Memory B cell (primary cell): Measurements from ENCODE around the gene GNG8.

Source experiments
- ATAC-seq: fragments of 150-1000 bp; cut with Tn5 transposase; 2 replicates; pipeline ENCODE4 v1.10.0; 2021; ENCODE audit warnings: low read depth, mild to moderate bottlenecking, moderate library complexity
- DNase-seq, 2 donors: peaks; one replicate each; pipeline ENCODE4 v3.0.0; 2022; ENCODE audit warnings: low spot score in 2 of 2
- H3K27ac Mint-ChIP-seq: one replicate; pipeline ENCODE4 v1.8.0; 2022; ENCODE audit warnings: mild to moderate bottlenecking, moderate library complexity, mixed read lengths
- H3K27me3 Mint-ChIP-seq: one replicate; pipeline ENCODE4 v1.8.0; 2022; ENCODE audit warnings: mixed read lengths
- H3K36me3 Mint-ChIP-seq: one replicate; pipeline ENCODE4 v1.8.0; 2022; ENCODE audit warnings: mild to moderate bottlenecking, mixed read lengths
- H3K4me1 Mint-ChIP-seq: one replicate; pipeline ENCODE4 v1.8.0; 2022; ENCODE audit warnings: mixed read lengths
- H3K4me3 Mint-ChIP-seq: one replicate; pipeline ENCODE4 v1.8.0; 2022; ENCODE audit warnings: mild to moderate bottlenecking, moderate library complexity, mixed read lengths
- H3K9me3 Mint-ChIP-seq: one replicate; pipeline ENCODE4 v1.8.0; 2022; ENCODE audit warnings: mixed read lengths

Gene GNG8

DNA sequence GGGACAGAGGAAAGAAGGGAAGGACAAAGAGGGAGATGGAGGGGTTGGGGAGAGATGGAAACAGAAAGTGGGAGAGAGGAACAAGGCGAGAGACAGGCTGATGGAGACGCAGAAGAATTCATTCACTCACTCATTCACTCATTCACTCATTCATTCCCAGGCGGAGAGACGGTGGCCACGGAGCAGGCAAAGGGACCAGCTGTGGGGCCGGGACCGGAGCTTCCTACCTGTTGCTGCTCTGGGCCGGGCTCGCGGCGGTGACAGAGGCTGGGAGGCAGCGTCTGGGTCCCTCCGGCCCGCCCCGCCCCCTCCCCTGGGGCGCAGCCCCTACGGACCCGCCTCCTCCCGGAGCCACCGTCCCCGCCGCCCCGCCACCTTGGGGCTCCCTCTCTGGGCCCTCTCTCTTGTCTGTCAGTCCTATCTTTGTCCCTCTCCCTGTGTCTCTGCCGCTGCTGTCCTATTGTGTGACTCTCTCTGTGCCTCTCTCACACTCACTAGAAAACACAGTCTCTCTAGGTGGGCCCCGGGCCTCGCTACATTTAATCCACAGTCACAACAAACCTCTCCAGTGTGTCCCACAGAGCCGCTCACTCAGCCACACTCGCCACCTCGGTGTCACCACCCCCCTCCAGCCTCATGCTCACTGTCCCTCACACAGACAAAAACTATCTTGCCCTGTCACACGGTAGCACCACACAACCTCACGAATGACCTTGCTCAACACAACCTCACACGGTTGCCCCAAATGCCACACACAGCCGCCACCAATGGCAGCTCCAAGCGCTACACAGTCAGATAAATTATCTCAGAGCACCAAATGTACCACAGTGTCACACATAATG lies at the start of gene GNG8:
Gene GNG8, minus strand, starts transcription at position 283 of the 842 bp plus-strand sequence. CDS start 1,520 bp downstream, outside the sequence.
- no peak for DNase-seq

DNA sequence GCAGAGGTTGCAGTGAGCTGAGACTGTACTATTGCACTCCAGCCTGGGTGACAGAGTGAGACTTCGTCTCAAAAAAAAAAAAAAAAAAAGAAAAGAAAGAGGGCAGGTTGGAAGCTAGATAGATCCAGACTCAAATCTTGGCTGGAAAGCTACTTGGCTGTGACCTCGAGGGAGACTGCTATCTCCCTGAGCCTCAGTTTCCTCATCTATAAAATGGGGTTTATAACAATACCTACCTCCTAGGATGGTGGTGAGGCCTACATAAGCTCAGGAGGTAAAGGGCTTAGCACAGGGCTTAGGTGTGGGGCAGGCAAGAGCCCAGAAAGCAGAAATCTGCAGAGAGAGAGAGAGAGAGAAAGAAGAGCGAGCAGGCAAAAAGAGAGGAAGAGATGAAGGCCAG lies 49.2 kb upstream of the GNG8 start:
- Mint-ChIP-seq H3K36me3 (peaks cover 19% of the 10 kb centered on the region), H3K9me3 (no peaks in the 10 kb centered on the region), H3K27ac (no peak overlapping the region), H3K4me3 (no peak overlapping the region), H3K4me1 (peaks cover 2% of the 10 kb centered on the region), H3K27me3 (no peaks in the 10 kb centered on the region)
- no peak for ATAC-seq
- DNase-seq: no peak

More for the DNA sequence above, at the start of gene GNG8:
- Mint-ChIP-seq H3K27ac (no peak within 1 kb of the TSS), H3K36me3 (no peaks in the 10 kb centered on the region), H3K4me1 (peaks cover 25% of the 10 kb centered on the region), H3K4me3 (peak within 1 kb of the TSS; percentile 79), H3K9me3 (no peaks in the 10 kb centered on the region), H3K27me3 (peaks cover 9% of the 10 kb centered on the region)
- peak; percentile 6 for ATAC-seq

DNA sequence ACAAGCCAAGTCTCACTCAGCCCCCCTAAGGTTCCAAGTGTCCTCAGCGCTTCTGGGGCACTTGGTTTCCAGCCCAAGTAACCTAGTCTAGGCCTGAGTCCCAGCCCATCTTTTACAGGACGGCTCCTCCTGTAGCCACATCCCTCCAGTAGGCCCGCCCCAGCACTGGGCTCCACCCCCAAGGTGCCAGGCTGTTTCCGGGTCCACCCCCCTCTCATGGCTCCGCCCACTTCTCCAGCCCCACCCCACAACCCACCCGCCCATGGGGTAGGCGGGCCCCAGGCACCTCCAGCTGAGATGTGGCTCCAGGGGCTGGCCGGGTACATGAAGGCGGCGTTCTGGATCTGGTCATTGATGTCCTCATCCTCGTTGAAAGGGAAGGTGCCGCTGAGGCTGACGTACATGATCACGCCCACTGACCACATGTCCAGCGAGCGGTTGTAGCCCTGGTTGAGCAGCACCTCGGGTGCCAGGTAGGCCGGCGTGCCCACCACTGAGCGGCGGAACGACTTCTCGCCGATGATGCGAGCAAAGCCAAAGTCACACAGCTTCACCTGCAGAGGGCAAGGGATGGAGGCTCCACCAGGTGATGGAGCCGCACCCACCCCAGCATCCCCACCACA lies 42.2 kb upstream of the GNG8 start:
- Mint-ChIP-seq H3K27ac (peak overlapping the region; percentile 38), H3K27me3 (no peaks in the 10 kb centered on the region), H3K9me3 (no peaks in the 10 kb centered on the region), H3K4me3 (no peak overlapping the region), H3K4me1 (peaks cover 15% of the 10 kb centered on the region), H3K36me3 (peaks cover 37% of the 10 kb centered on the region)
- ATAC-seq: peak; percentile 95
- DNase-seq: peak; percentile 53 to 56

DNA sequence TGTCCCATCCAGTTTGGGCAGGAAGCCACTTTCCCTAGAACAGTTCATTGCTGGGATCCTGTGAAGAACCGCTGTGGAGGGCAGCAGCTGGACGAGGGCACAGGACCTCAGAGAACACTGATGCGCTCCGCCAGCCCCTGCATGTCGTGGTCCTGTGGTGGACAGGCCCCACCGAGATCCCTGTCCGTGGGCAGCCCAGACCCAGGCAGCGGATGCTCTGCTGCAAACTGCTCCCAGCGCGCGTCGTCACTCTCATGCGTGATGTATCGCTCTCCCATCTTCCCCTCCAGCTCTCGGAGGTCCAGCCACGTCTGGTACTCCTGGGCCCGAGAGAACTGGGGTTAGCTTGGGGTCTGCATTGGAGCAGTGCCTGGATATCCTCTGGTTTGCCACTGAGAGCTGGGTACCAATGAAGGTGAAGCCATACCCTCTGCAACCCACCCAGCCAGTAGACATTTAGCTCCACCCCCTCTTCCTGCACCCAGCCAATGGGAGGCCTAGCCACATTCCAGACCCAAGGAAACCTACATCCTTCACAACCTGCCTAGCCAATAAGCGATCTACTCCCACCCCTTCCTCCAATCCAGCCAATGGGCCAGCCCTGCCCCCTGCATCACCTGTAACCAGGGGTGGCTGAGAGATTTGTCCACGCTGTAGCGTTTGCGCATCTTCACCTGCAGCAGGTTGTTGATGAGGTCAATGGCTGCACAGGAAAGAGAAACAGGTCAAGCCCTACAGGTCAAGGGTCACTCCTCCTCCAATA lies 38.6 kb upstream of the GNG8 start:
- H3K4me3 Mint-ChIP-seq: no peak overlapping the region
- ATAC-seq (no peak), DNase-seq (no peak)
- peaks cover 12% of the 10 kb centered on the region for H3K4me1 Mint-ChIP-seq
- no peak overlapping the region for H3K27ac Mint-ChIP-seq
- no peaks in the 10 kb centered on the region for H3K27me3 Mint-ChIP-seq
- H3K9me3 Mint-ChIP-seq: no peaks in the 10 kb centered on the region
- H3K36me3 Mint-ChIP-seq: peaks cover 32% of the 10 kb centered on the region

DNA sequence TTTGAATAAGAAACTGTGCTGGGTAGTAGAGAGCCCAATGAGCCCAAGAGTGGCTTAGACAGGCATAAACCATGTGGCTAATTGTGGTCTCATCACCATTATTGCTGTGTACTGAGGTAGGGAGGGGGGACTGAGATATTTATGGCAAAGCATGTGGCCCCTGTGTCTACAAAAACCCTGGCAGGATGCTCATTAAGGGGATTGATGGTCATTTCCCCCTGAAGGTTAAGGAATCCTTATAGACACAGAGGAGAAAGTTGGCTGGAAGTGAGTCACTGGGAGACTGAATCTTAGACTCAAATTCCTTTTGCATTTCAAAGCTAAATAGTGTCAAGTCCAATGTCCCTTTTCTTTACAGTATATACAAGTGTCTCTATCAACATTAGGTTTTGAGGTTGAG lies 34.8 kb upstream of the GNG8 start:
- Mint-ChIP-seq H3K27me3 (no peaks in the 10 kb centered on the region), H3K9me3 (no peaks in the 10 kb centered on the region), H3K36me3 (peaks cover 15% of the 10 kb centered on the region), H3K27ac (peak overlapping the region; percentile 53), H3K4me1 (peaks cover 6% of the 10 kb centered on the region), H3K4me3 (no peak overlapping the region)
- DNase-seq (no peak), ATAC-seq (no peak)

DNA sequence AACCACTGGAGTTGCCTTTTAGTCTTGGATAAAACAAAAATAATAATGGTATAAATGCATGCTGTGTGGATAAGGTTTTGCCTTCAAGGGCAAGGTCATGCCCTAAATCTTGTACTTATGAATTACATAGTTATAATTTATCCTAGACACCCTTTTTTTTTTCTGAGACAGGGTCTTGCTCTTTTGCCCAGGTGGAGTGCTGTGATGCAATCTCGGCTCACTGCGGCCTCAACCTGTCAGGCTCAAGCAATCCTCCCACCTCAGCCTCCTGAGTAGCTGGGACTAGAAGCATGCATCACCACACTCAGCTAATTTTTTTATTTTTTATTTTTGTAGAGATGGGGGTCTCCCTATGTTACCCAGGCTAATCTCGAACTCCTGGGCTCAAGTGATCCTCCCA lies 32.7 kb upstream of the GNG8 start:
- Mint-ChIP-seq H3K27ac (no peak overlapping the region), H3K4me3 (no peak overlapping the region), H3K36me3 (peaks cover 7% of the 10 kb centered on the region), H3K4me1 (no peaks in the 10 kb centered on the region), H3K9me3 (no peaks in the 10 kb centered on the region), H3K27me3 (no peaks in the 10 kb centered on the region)
- DNase-seq (no peak), ATAC-seq (no peak)

DNA sequence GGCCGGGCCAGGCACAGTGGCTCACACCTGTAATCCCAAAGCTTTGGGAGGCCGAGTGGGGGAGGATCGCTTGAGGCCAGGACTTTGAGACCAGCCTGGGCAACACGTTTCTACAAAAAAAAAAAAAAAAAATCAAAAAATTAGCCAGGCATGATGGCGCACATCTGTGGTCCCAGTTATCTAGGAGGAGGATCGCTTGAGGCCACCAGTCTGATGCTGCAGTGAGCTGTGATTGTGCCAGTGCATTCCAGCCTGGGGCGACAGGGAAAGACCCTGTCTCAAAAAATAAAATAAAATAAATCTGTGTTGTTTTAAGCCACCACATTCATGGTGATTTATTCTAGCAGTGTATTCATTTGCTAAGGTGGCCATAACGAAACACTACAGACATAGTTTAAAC lies 29.1 kb upstream of the GNG8 start:
- peaks cover 4% of the 10 kb centered on the region for H3K4me1 Mint-ChIP-seq
- no peaks in the 10 kb centered on the region for H3K9me3 Mint-ChIP-seq
- no peak overlapping the region for H3K27ac Mint-ChIP-seq
- peaks cover 5% of the 10 kb centered on the region for H3K27me3 Mint-ChIP-seq
- ATAC-seq: no peak
- DNase-seq: no peak
- H3K36me3 Mint-ChIP-seq: peaks cover under 1% of the 10 kb centered on the region
- H3K4me3 Mint-ChIP-seq: no peak overlapping the region

DNA sequence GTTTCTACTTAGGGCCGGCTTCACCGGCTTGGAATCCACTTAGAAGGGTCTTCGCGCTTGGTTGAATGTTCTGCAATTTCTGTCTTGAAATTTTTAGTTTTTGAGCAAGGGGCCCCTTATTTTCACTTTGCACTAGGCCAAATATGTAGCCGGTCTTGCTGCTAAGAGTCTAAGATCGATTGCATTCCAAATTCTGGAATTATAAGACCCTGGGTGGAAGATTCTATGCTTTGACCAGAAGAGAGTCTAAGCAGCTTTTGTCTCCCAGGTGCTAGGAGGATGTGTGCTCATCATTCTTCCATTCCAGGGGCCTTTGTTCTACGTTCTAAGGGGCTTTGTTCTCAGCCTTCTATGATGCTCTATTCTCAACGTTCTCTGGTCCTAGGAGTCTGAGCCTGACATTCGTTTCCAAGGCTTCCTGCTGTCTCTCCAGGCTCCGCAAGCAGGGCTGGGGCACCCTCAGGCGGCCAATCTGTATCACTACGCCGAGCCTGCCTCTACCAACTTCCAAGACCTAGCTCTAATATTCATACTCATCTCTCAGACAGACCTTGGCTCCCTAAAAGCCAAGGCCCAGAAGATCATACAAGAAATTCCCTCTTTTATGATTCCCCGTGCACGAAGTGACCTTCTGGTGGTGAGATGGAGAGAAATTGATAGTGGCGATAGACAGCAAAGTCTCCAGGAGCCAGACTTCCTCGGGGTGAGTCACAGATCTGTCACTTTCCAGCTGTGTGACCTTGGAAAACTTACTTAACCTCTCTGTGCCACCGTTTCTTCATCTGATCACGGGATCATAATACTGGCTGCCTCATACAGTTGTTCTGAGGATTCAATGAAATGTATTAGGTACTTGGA lies 26.0 kb upstream of the GNG8 start:
- peaks cover 12% of the 10 kb centered on the region for H3K27me3 Mint-ChIP-seq

DNA sequence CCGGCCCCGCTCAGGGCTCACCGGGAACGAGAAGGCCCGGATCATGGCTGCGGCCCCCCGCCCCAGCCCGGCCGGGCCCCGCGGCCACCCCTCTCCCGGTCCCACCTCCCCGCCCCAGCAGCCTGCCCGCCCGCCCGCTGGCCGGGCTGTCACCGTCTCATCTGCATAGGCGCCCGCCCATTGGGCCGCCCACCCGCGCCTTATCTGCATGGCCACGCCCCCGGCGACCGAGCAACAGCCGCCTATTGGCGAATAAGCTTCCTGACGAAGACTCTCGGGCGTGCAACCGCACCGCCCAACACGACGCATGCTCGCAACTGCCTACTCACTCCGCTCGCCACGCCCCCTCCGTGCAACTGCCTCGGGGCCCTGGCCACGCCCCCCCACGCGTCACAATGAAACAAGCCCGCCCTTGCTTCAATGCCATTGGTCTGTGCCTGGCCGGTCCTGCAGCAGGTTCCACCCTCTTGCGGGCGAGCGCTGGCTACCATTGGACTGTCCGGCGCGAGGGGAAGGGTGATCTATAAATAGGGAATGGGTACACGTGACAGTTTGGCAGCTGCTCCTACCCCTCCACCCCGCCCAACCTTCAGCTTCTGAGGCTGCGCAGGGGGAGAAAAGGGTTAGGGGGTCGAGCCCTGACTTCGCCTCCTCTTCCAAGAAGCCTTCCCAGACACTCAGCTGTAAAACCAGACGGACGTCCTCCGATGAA lies 25.2 kb upstream of the GNG8 start, which contains the start of gene DACT3:
Gene DACT3, minus strand, starts transcription at position 163 of the 712 bp plus-strand sequence. Its CDS starts 118 bp downstream, at position 45.
- DNase-seq (peak; percentile 99 to 100), ATAC-seq (peak; percentile 82)
- Mint-ChIP-seq H3K9me3 (no peaks in the 10 kb centered on the region), H3K27me3 (peaks cover 13% of the 10 kb centered on the region), H3K36me3 (no peaks in the 10 kb centered on the region), H3K4me1 (peaks cover 11% of the 10 kb centered on the region), H3K4me3 (peak within 1 kb of the TSS; percentile 76), H3K27ac (peak within 1 kb of the TSS; percentile 73)

More for the DNA sequence above, 26.0 kb upstream of the GNG8 start:
- no peaks in the 10 kb centered on the region for H3K9me3 Mint-ChIP-seq
- H3K27ac Mint-ChIP-seq: peak overlapping the region; percentile 73
- peak; percentile 40 for ATAC-seq
- H3K4me1 Mint-ChIP-seq: peaks cover 11% of the 10 kb centered on the region
- no peaks in the 10 kb centered on the region for H3K36me3 Mint-ChIP-seq
- DNase-seq: peak; percentile 67 to 69
- peak overlapping the region; percentile 76 for H3K4me3 Mint-ChIP-seq

DNA sequence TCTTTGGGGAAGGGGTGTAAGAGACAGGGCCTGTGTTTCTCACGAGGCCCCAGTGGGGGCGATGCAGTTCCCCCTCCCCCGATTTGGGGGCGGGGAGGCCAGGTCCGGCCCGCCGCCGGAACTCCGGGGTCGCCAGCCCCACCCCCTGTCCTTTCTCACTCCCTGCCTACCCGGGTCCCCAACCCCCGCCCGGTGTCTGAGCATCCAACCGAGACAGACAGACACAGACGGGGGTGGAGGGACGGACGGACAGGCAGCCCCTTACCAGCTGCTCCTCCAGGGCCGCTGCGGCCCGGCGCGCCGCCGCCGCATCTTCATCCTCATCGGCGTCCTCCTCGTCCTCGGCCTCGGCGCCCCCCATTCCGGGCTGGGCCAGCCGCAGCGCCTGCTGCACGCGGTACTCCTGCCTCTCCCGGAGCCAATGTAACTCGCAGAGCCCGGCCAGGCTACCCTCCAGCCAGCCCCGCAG lies 24.6 kb upstream of the GNG8 start:
- peak; percentile 8 for ATAC-seq
- Mint-ChIP-seq H3K27ac (no peak overlapping the region), H3K27me3 (peaks cover 14% of the 10 kb centered on the region)

DNA sequence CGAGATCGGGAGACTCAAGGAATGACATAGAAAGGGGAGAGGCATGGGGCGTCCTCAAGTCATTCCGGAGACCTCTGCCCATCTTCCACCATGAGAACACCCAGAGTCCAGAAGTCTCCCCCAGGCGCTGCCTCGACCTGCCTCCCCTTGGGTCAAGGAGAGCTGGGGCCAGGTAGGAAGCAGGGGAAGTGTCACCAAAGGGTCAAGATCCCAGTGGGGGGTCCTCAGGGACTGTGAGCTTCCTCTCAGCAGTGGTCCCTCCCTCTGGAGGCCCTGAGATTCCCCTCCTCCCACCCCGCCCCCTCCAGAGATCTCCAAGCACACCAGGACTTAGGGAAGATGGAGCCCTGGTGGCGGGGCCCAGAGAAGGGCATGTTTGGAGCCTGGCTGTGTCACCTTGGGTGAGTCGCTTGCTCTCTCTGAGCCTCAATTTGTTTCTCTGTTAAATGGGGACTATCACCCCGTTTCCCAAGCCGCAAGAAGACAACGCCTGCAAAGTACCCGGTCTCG lies 24.1 kb upstream of the GNG8 start:
- no peak overlapping the region for H3K27ac Mint-ChIP-seq
- no peaks in the 10 kb centered on the region for H3K9me3 Mint-ChIP-seq
- H3K4me1 Mint-ChIP-seq: peaks cover 12% of the 10 kb centered on the region
- H3K27me3 Mint-ChIP-seq: peaks cover 16% of the 10 kb centered on the region
- no peak for ATAC-seq
- no peaks in the 10 kb centered on the region for H3K36me3 Mint-ChIP-seq
- DNase-seq: no peak
- H3K4me3 Mint-ChIP-seq: peak overlapping the region; percentile 65

More for the DNA sequence above, 24.6 kb upstream of the GNG8 start:
- peak in 1 of 2 donors; percentile 42 for DNase-seq
- Mint-ChIP-seq H3K4me1 (peaks cover 11% of the 10 kb centered on the region), H3K4me3 (peak overlapping the region; percentile 76), H3K9me3 (no peaks in the 10 kb centered on the region), H3K36me3 (no peaks in the 10 kb centered on the region)

DNA sequence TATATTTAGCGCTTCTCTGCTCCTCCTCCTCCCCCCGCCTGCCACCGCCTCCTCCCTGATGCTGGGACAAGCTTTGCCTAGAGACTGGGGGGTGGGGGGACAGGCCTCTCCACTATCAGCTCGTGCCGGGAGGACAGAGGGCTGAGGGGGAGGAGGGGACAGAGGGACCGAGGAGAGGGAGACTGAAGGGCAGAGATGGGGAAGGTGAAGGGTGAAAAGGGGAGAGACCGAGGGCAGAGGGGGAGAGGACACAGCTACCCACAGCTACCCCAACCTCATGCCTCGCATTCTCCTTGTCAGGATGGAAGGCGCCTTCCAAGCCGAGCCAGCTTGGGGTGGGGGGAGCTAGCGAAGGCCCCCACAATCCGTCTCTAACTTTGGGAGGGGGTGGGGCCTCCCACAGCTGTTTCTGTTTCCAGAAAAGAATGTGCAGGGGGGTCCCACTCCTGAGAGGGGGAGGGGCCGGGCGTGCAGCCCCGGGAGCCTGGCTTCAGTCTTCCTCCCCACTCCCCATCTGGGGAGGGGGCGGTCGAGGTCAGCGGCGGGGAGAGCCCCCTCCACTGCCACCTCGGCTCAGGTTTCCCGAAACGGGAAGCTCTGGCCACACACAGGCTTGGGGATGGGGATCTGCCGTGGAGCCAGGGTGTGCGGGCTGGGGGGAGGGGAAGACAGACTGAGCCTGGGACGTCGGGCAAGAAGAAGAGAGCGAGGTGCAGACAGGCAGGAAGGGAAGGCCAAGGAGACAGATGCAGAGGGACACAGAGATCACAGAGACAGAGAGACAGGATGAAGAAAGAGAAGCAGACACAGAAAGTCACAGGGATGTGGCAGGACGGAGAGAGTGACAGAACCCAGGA lies 23.4 kb upstream of the GNG8 start:
- Mint-ChIP-seq H3K27me3 (peaks cover 18% of the 10 kb centered on the region), H3K4me3 (peak overlapping the region; percentile 65), H3K9me3 (no peaks in the 10 kb centered on the region), H3K36me3 (no peaks in the 10 kb centered on the region), H3K27ac (no peak overlapping the region), H3K4me1 (peaks cover 14% of the 10 kb centered on the region)
- no peak for ATAC-seq
- DNase-seq: no peak
